Caco-2 (cell line): ENCODE measurements around the gene MAPK6. TPM values are rescaled to one million over a fixed set of nuclear protein-coding genes. Genes with fewer than 3 reads are reported as not detected.

ENCODE experiments used
- BruUV-seq: library from RNA; stranded (reverse); fragments of 400-500 nt; replicated peaks from 2 replicates; lab custom pipeline; 2021; lab: Mats Ljungman, UMichigan
- CTCF ChIA-PET: fragments of 300-600 bp; sonication (Branson Sonifier 250); formaldehyde crosslinking; loops from one replicate; lab custom pipeline; 2022; ENCODE audit warnings: antibody characterized with exemption; lab: Charles Lee
- POLR2A ChIA-PET: fragments of 300-600 bp; sonication (Branson Sonifier 250); formaldehyde crosslinking; loops from one replicate; lab custom pipeline; 2022; ENCODE audit warnings: antibody characterized with exemption; lab: Charles Lee
- DNase-seq, 2 experiments: peaks; one replicate each; pipeline versions ENCODE4 v3.0.0 to v3.0.0-alpha.2; 2020 to 2022
- H3K27me3 ChIP-seq: replicated peaks from 2 replicates; pipeline ENCODE4 v1.6.0; 2011; ENCODE audit warnings: low read length; ENCODE audit not compliant: control insufficient read depth, insufficient read depth
- H3K36me3 ChIP-seq: 2 replicates; pipeline ENCODE4 v1.5.1; 2011; ENCODE audit warnings: low read length; ENCODE audit not compliant: control insufficient read depth, insufficient read depth
- H3K4me1 ChIP-seq: fragments of 250-450 bp; sonication (Bioruptor Pico); 2 replicates; pipeline ENCODE4 v1.5.1; 2020; ENCODE audit warnings: mild to moderate bottlenecking
- H3K4me3 ChIP-seq: 2 replicates; pipeline ENCODE4 v1.5.1; 2011; ENCODE audit warnings: low read depth, mild to moderate bottlenecking, control low read depth, low read length
- H3K9me3 ChIP-seq: fragments of 250-450 bp; sonication (Bioruptor Pico); 2 replicates; pipeline ENCODE4 v1.5.1; 2020; ENCODE audit warnings: mild to moderate bottlenecking, moderate library complexity
- H3K27ac Mint-ChIP-seq: one replicate; pipeline ENCODE4 v1.8.0; 2022; ENCODE audit warnings: mixed read lengths; ENCODE audit not compliant: unreplicated experiment
- H3K27me3 Mint-ChIP-seq: one replicate; pipeline ENCODE4 v1.8.0; 2022; ENCODE audit warnings: mixed read lengths; ENCODE audit not compliant: insufficient read depth, unreplicated experiment
- H3K36me3 Mint-ChIP-seq: one replicate; pipeline ENCODE4 v1.8.0; 2022; ENCODE audit warnings: mild to moderate bottlenecking, mixed read lengths; ENCODE audit not compliant: insufficient read depth, unreplicated experiment
- H3K4me1 Mint-ChIP-seq: one replicate; pipeline ENCODE4 v1.8.0; 2022; ENCODE audit warnings: low read depth, mixed read lengths; ENCODE audit not compliant: unreplicated experiment
- H3K4me3 Mint-ChIP-seq: one replicate; pipeline ENCODE4 v1.8.0; 2022; ENCODE audit warnings: mild to moderate bottlenecking, moderate library complexity, mixed read lengths; ENCODE audit not compliant: unreplicated experiment
- H3K9me3 Mint-ChIP-seq: one replicate; pipeline ENCODE4 v1.8.0; 2022; ENCODE audit warnings: mixed read lengths; ENCODE audit not compliant: unreplicated experiment
- intact Hi-C: fragments of 100-400 bp; cut with micrococcal nuclease; formaldehyde crosslinking; loops from one replicate; pipeline ENCODE4 v1.10.0; 2022; ENCODE audit not compliant: unreplicated experiment
- total RNA-seq: library from RNA; stranded (reverse); gene quantifications from 2 replicates; pipeline ENCODE4 v1.2.3, GENCODE V29; 2022
- TF ChIP-seq, protein P1 (sequence below), 2 experiments: fragments of 200-600 bp in 1 of 2; IDR thresholded peaks; 1 replicate in 1 of 2; 2 replicates in 1 of 2; pipeline versions ENCODE4 v1.5.1 to v1.8.0; 2011 to 2022; ENCODE audit warnings: antibody characterized with exemption in 1 of 2, control low read depth in 1 of 2, inconsistent platforms in 1 of 2, low read depth in 1 of 2, low read length in 1 of 2, mild to moderate bottlenecking in 1 of 2, moderate library complexity in 1 of 2; ENCODE audit not compliant: insufficient read depth in 1 of 2, severe bottlenecking in 1 of 2, unreplicated experiment in 1 of 2

MAPK6 gene
- total RNA-seq, 1 experiment from 2014 or later: 69.8 TPM

DNA sequence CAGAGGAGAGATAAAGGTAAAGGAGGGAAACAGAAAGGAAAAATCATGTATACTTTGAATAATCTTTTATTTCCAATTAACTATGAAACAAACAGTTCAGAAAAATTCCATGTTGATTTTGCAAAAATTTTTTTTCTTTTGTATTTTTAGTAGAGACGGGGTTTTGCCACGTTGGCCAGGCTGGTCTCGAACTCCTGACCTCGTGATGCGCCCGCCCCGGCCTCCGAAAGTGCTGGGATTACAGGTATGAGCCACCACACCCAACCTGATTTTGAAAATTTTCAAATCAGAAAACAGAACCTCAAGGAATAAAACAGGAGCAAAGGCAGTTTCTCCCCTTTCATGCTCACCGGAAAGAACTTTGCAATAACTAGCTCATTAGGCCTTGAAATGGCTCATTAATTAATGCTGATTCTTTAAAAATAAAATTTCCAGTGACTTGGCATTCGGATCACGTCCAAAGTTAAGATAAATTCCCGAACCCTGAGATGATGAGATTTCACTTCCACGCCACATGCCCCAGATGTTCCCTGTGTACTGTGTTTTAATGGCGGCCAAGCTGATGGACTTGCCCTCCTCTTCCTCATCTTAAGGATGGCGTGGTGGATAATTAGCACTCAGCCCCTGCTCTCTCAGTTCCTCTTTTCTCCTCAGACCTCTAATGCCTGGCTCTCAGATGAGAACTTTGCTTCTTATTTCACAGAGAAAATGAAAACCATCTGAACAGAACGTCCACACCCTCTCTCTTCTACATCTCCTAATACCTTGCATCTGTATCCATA is 82.7 kb downstream of the MAPK6 start:
- CTCF ChIA-PET: no interaction called here
- Histone ChIP-seq H3K4me1 (no peaks in the 10 kb centered on the region), H3K27me3 (no peaks in the 10 kb centered on the region), H3K4me3 (no peak overlapping the region), H3K36me3 (no peaks in the 10 kb centered on the region), H3K9me3 (no peaks in the 10 kb centered on the region)
- Mint-ChIP-seq H3K27me3 (no peaks in the 10 kb centered on the region), H3K9me3 (no peaks in the 10 kb centered on the region), H3K4me3 (no peak overlapping the region), H3K4me1 (no peaks in the 10 kb centered on the region), H3K36me3 (peaks cover 6% of the 10 kb centered on the region), H3K27ac (no peak overlapping the region)
- POLR2A ChIA-PET: no interaction called here
- TF ChIP-seq, protein P1, sequence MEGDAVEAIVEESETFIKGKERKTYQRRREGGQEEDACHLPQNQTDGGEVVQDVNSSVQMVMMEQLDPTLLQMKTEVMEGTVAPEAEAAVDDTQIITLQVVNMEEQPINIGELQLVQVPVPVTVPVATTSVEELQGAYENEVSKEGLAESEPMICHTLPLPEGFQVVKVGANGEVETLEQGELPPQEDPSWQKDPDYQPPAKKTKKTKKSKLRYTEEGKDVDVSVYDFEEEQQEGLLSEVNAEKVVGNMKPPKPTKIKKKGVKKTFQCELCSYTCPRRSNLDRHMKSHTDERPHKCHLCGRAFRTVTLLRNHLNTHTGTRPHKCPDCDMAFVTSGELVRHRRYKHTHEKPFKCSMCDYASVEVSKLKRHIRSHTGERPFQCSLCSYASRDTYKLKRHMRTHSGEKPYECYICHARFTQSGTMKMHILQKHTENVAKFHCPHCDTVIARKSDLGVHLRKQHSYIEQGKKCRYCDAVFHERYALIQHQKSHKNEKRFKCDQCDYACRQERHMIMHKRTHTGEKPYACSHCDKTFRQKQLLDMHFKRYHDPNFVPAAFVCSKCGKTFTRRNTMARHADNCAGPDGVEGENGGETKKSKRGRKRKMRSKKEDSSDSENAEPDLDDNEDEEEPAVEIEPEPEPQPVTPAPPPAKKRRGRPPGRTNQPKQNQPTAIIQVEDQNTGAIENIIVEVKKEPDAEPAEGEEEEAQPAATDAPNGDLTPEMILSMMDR (IDR thresholded peaks at IDR 0.05; ENCODE audit: insufficient read depth in 1 of 2, low read depth in 1 of 2, low read length in 1 of 2, severe bottlenecking in 1 of 2, unreplicated experiment in 1 of 2): no peak
- BruUV-seq: no TSS peak
- intact Hi-C loops: no loop called here
- DNase-seq: no peak

DNA sequence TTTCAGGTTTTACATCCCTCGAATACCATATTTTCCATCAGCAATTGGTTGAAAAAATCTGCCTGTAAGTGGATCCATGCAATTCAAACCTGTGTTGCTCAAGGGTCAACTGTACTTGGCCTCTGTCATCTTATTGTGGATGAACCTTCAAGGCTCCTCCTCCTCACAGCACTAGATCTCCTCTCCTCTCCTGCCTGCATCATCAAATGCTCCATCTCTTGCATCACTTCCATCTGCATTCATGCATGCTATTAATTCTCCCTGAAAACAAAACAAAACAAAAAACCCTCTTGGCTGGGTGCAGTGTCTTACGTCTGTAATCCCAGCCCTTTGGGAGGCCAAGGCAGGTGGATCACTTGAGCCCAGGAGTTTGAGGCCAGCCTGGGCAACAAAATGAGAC is 83.4 kb downstream of the MAPK6 start:
- intact Hi-C loops: no loop called here
- H3K27ac Mint-ChIP-seq: no peak overlapping the region
- TF ChIP-seq, protein P1 (IDR thresholded peaks at IDR 0.05; ENCODE audit: insufficient read depth in 1 of 2, low read depth in 1 of 2, low read length in 1 of 2, severe bottlenecking in 1 of 2, unreplicated experiment in 1 of 2): no peak
- H3K36me3 ChIP-seq: no peaks in the 10 kb centered on the region
- H3K27me3 Mint-ChIP-seq: no peaks in the 10 kb centered on the region
- no peak overlapping the region for H3K4me3 Mint-ChIP-seq
- H3K36me3 Mint-ChIP-seq: peaks cover 6% of the 10 kb centered on the region
- POLR2A ChIA-PET: no interaction called here
- CTCF ChIA-PET: no interaction called here
- no peaks in the 10 kb centered on the region for H3K27me3 ChIP-seq
- no peak overlapping the region for H3K4me3 ChIP-seq
- no peaks in the 10 kb centered on the region for H3K4me1 ChIP-seq
- DNase-seq: no peak
- BruUV-seq: no TSS peak
- H3K9me3 Mint-ChIP-seq: no peaks in the 10 kb centered on the region
- H3K9me3 ChIP-seq: no peaks in the 10 kb centered on the region
- H3K4me1 Mint-ChIP-seq: no peaks in the 10 kb centered on the region

DNA sequence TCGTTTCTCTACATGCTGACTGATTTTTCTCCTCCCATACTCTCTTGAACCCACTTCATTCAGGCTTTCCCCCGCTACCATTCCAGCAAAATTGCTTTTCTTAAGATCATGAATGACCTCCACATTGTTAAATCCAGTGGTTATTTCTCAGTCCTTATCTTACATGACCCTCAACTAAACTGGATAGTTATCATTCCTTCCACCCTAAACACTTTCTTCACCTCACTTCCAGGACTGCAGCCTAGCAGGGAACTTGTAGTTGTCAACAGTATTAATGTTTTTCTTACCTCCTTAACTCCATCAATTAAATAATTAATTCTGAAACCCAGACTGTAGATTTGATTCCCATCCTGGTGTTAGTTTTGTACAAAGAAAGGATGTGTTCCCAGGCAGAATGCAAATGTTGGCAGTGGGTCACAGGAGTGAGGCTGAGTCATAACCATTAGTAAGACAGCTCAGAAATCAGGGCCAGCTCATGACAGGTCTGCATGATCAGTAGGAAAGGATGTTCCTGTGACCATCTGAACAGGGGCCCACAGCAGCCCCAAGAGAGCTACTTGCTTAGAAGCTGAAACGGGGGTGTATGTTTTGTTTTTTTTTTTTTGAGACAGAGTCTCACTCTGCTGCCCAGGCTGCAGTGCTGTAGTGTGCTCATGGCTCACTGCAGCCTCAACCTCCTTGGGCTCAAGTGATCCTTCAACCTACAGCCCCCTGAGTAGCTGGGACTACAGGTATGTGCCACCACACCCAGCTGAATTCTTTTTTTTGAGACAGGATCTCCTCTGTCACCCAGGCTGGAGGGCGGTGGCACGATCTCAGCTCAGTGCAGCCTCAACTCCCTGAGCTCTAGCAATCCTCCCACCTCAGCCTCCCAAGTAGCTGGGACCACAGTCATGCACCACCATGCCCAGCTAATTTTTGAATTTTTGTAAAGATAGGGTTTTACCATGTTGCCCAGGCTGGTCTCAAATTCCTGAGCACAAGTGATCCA is 84.5 kb downstream of the MAPK6 start:
- ChIA-PET POLR2A (no interaction called here), CTCF (interaction anchor here (1.0 kb wide), 1 partner anchor 105 kb away, joined by 3 read pairs; no protein-coding TSS in a partner anchor)
- H3K36me3 Mint-ChIP-seq: peaks cover 6% of the 10 kb centered on the region
- TF ChIP-seq, protein P1 (IDR thresholded peaks at IDR 0.05; ENCODE audit: insufficient read depth in 1 of 2, low read depth in 1 of 2, low read length in 1 of 2, severe bottlenecking in 1 of 2, unreplicated experiment in 1 of 2): no peak
- H3K27me3 Mint-ChIP-seq: no peaks in the 10 kb centered on the region
- H3K9me3 ChIP-seq: no peaks in the 10 kb centered on the region
- no peak overlapping the region for H3K4me3 Mint-ChIP-seq
- no peaks in the 10 kb centered on the region for H3K9me3 Mint-ChIP-seq
- H3K4me1 ChIP-seq: no peaks in the 10 kb centered on the region
- no TSS peak for BruUV-seq
- intact Hi-C loops: no loop called here
- H3K27me3 ChIP-seq: no peaks in the 10 kb centered on the region
- no peak for DNase-seq
- H3K4me1 Mint-ChIP-seq: no peaks in the 10 kb centered on the region
- no peak overlapping the region for H3K4me3 ChIP-seq
- no peak overlapping the region for H3K27ac Mint-ChIP-seq
- H3K36me3 ChIP-seq: no peaks in the 10 kb centered on the region
